CD4-positive, CD25-positive, alpha-beta regulatory T cell (primary cell): ENCODE results near the gene SLC13A3. TPM values are rescaled to one million over a fixed set of nuclear protein-coding genes. Genes with fewer than 3 reads are reported as not detected.

ENCODE experiments used
- ATAC-seq, 2 donors: fragments of 150-1000 bp; cut with Tn5 transposase; one replicate each; pipeline ENCODE4 v1.10.0; 2021; ENCODE audit warnings: low read depth in 2 of 2, moderate number of reproducible peaks in 2 of 2, moderate library complexity in 1 of 2
- DNase-seq, 3 donors: peaks; one replicate each; pipeline versions ENCODE4 v3.0.0 to v3.0.0-alpha.2; 2012 to 2022; ENCODE audit warnings: mixed read lengths in 1 of 3
- H3K27ac ChIP-seq: one replicate; pipeline ENCODE4 v1.7.0; 2013; ENCODE audit warnings: mild to moderate bottlenecking, low read length; ENCODE audit not compliant: insufficient read depth, poor library complexity, severe bottlenecking
- H3K27me3 ChIP-seq: one replicate; pipeline ENCODE4 v1.7.0; 2013; ENCODE audit warnings: low read length; ENCODE audit not compliant: control insufficient read depth, insufficient read depth
- H3K36me3 ChIP-seq: one replicate; pipeline ENCODE4 v1.7.0; 2013; ENCODE audit warnings: mild to moderate bottlenecking, low read length, moderate library complexity; ENCODE audit not compliant: control insufficient read depth, insufficient read depth
- H3K4me1 ChIP-seq: 2 replicates; pipeline ENCODE4 v1.7.0; 2013; ENCODE audit warnings: mild to moderate bottlenecking, low read length; ENCODE audit not compliant: insufficient read depth, control insufficient read depth, poor library complexity, severe bottlenecking
- H3K4me3 ChIP-seq: one replicate; pipeline ENCODE4 v1.7.0; 2013; ENCODE audit warnings: low read depth, mild to moderate bottlenecking, low read length, moderate library complexity
- H3K9me3 ChIP-seq, 2 experiments: 1 replicate in 1 of 2; 2 replicates in 1 of 2; pipeline ENCODE4 v1.7.0; 2013; ENCODE audit warnings: low read length in 2 of 2, mild to moderate bottlenecking in 1 of 2, moderate library complexity in 1 of 2; ENCODE audit not compliant: control insufficient read depth in 2 of 2
- H3K27ac Mint-ChIP-seq, 3 donors: one replicate each; pipeline ENCODE4 v1.8.0; 2020 to 2022; ENCODE audit warnings: mild to moderate bottlenecking in 3 of 3, mixed read lengths in 3 of 3, moderate library complexity in 2 of 3
- H3K27me3 Mint-ChIP-seq: one replicate; pipeline ENCODE4 v1.8.0; 2022; ENCODE audit warnings: mild to moderate bottlenecking, mixed read lengths
- H3K36me3 Mint-ChIP-seq: one replicate; pipeline ENCODE4 v1.8.0; 2020; ENCODE audit warnings: mixed read lengths
- H3K4me1 Mint-ChIP-seq, 4 donors: one replicate each; pipeline ENCODE4 v1.8.0; 2020 to 2022; ENCODE audit warnings: mixed read lengths in 4 of 4, mild to moderate bottlenecking in 1 of 4
- H3K4me3 Mint-ChIP-seq, 4 donors: one replicate each; pipeline ENCODE4 v1.8.0; 2020 to 2022; ENCODE audit warnings: mild to moderate bottlenecking in 4 of 4, mixed read lengths in 4 of 4, moderate library complexity in 3 of 4
- H3K9me3 Mint-ChIP-seq, 7 donors: one replicate each; pipeline ENCODE4 v1.8.0; 2020 to 2022; ENCODE audit warnings: mixed read lengths in 7 of 7, mild to moderate bottlenecking in 3 of 7, moderate library complexity in 2 of 7
- polyA plus RNA-seq, 4 donors: library from polyadenylated mRNA; unstranded; fragments of 300-500 nt; fragmentation: Illumina TruSeq; gene quantifications; one replicate each; pipeline ENCODE4 v1.2.3, GENCODE V29; 2021
- total RNA-seq: library from RNA; stranded (reverse); gene quantifications from one replicate; pipeline ENCODE4 v1.2.3, GENCODE V29; 2022

The SLC13A3 gene
- total and polyA plus RNA-seq, 5 donors from 2014 or later, result 0.67 TPM; not detected in 4

DNA sequence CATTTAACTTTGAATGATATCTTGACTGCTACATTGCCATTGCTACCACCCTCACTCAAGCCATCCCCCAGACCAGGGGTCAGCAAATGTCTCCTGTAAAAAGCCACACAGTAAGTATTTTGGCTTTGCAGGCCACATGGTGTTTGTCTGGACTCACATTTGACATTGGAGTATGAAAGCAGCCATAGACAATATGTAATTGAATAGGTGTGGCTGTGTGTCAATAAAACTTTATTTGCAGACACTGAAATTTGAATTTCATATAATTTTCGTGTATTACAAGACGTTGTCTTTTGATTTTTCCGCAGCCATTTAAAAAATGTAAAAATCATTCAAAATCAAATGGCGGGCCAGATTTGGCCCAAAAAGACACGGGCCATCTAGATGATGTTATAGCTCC, 64.5 kb downstream of the SLC13A3 start:
- Histone ChIP-seq H3K36me3 (no peaks in the 10 kb centered on the region), H3K4me3 (no peak overlapping the region), H3K27me3 (no peaks in the 10 kb centered on the region), H3K27ac (no peak overlapping the region), H3K9me3 (no peaks in the 10 kb centered on the region), H3K4me1 (no peaks in the 10 kb centered on the region)
- DNase-seq, result no peak
- Mint-ChIP-seq H3K27me3 (peaks cover 10% of the 10 kb centered on the region), H3K4me1 (peaks cover 0 to 4% (median 0%) of the 10 kb centered on the region in 4 donors), H3K27ac (no peak overlapping the region), H3K4me3 (no peak overlapping the region), H3K9me3 (no peaks in the 10 kb centered on the region), H3K36me3 (no peaks in the 10 kb centered on the region)
- no peak for ATAC-seq

DNA sequence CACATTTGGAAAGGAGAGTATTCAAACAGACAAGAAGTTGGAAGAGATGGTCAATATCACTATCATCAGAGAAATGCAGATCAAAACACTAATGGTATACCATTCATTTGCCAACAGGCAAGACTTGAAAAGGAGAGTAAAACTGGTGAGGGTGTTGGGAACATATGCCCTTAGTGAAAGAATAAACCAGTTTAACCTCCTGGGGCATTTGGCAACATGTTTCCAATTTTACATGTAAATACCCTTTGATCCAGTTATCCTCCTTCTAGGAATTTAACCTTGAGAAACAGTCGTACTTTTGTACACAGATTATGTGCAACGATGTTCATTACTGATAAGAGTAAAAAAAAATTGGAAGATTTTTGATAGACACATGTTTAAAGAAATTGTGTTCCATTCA, 66.8 kb downstream of the SLC13A3 start:
- Mint-ChIP-seq H3K4me1 (peaks cover 0 to 4% (median 0%) of the 10 kb centered on the region in 4 donors), H3K4me3 (no peak overlapping the region), H3K27ac (no peak overlapping the region), H3K27me3 (peaks cover 16% of the 10 kb centered on the region), H3K36me3 (no peaks in the 10 kb centered on the region), H3K9me3 (no peaks in the 10 kb centered on the region)
- no peak for ATAC-seq
- Histone ChIP-seq H3K4me3 (no peak overlapping the region), H3K36me3 (no peaks in the 10 kb centered on the region), H3K27ac (no peak overlapping the region), H3K4me1 (no peaks in the 10 kb centered on the region), H3K9me3 (no peaks in the 10 kb centered on the region), H3K27me3 (no peaks in the 10 kb centered on the region)
- DNase-seq, result no peak

DNA sequence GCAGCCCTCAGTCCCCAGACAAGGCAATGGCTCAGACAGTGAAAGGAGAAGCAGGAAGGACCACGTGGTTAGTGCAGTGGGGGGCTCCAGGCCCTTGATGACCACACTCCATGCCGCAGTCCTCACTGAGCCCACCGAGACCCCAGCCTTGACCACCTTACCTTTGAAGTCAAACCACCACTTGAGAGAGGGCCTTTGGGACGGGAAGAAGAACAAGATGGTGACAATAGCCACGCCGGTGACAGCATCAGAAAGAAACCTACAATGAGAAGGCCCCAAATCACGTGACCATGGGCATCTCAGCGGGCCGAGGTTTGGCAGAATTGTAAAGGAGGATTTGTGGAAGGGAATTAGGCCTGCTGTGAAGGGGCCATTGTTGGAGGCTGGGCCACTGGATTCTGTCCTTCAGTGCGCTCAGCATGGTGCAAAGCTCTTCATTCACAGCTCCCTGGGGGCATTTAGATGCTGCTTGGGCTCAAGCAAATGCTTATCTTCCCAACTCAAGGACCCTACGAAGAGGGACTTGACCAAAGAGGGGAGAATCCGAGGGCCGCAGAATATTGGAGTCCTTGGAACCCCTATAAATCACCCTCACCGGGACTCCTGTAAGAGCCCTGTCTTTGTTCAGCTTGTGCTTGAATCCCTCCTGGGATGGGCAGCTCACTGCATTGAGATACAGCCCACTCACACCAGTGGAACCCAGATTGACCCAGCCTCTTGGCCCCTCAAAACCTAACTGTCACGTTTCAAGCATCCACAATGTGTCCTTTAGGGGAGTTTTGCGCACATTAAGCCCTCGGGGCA, 67.6 kb downstream of the SLC13A3 start:
- Histone ChIP-seq H3K4me1 (no peaks in the 10 kb centered on the region), H3K4me3 (no peak overlapping the region), H3K27me3 (no peaks in the 10 kb centered on the region), H3K9me3 (no peaks in the 10 kb centered on the region), H3K27ac (no peak overlapping the region), H3K36me3 (no peaks in the 10 kb centered on the region)
- no peaks in the 10 kb centered on the region for H3K36me3 Mint-ChIP-seq
- ATAC-seq, result no peak
- no peak for DNase-seq
- H3K27ac Mint-ChIP-seq, result no peak overlapping the region
- H3K4me3 Mint-ChIP-seq, result no peak overlapping the region
- H3K9me3 Mint-ChIP-seq, result no peaks in the 10 kb centered on the region
- no peaks in the 10 kb centered on the region for H3K4me1 Mint-ChIP-seq
- H3K27me3 Mint-ChIP-seq, result peaks cover 16% of the 10 kb centered on the region

DNA sequence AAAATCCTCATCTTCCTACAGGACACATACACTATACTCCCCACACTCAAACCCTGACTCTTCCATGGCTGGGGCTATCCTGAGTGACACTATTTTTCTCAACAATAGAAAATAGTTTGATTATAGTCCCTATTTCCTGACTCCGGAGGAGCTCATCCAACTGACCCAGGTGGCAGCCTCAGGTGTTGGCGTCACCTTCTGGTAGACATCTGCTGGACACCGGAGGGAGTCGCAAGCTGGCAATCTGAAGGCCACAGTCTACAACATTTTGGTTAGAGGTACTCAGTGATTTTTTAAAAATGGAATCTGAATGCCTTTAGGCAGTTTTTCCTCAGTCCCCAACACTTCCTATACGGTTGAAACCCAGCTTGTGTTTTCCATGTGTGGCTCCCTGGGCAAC, 68.6 kb downstream of the SLC13A3 start:
- H3K9me3 Mint-ChIP-seq, result no peaks in the 10 kb centered on the region
- H3K4me1 ChIP-seq, result no peaks in the 10 kb centered on the region
- no peak overlapping the region for H3K27ac Mint-ChIP-seq
- peaks cover 16% of the 10 kb centered on the region for H3K27me3 Mint-ChIP-seq
- no peak overlapping the region for H3K4me3 Mint-ChIP-seq
- H3K4me1 Mint-ChIP-seq, result no peaks in the 10 kb centered on the region
- H3K27ac ChIP-seq, result no peak overlapping the region
- H3K36me3 Mint-ChIP-seq, result no peaks in the 10 kb centered on the region
- H3K36me3 ChIP-seq, result no peaks in the 10 kb centered on the region
- no peaks in the 10 kb centered on the region for H3K27me3 ChIP-seq
- no peak overlapping the region for H3K4me3 ChIP-seq
- ATAC-seq (no peak), DNase-seq (no peak)
- no peaks in the 10 kb centered on the region for H3K9me3 ChIP-seq

DNA sequence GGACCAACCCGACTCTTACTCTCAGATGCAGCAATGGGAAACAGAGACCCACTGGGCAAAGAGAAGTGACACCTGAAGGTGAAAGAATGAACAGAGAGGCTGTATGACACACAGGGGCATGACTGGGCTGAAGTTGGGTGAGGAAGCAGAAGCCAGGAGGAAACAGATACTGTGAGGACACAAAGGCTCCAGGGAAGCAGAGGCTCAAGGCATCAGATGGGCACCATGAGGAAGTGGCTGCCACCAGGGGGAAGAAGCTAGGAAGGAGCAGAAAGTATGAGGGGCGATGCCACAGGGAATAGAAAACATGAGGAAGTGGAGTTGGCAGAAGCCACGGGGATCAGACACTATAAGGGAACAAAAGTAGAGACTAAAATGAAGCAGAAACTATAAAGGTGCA, 69.9 kb downstream of the SLC13A3 start:
- H3K4me1 ChIP-seq, result no peaks in the 10 kb centered on the region
- no peaks in the 10 kb centered on the region for H3K9me3 ChIP-seq
- H3K36me3 ChIP-seq, result no peaks in the 10 kb centered on the region
- H3K27me3 ChIP-seq, result no peaks in the 10 kb centered on the region
- no peak overlapping the region for H3K27ac ChIP-seq
- no peak for DNase-seq
- no peaks in the 10 kb centered on the region for H3K4me1 Mint-ChIP-seq
- no peaks in the 10 kb centered on the region for H3K9me3 Mint-ChIP-seq
- H3K4me3 ChIP-seq, result no peak overlapping the region
- H3K27me3 Mint-ChIP-seq, result peaks cover 16% of the 10 kb centered on the region
- H3K4me3 Mint-ChIP-seq, result no peak overlapping the region
- H3K27ac Mint-ChIP-seq, result no peak overlapping the region
- no peaks in the 10 kb centered on the region for H3K36me3 Mint-ChIP-seq
- ATAC-seq, result no peak

DNA sequence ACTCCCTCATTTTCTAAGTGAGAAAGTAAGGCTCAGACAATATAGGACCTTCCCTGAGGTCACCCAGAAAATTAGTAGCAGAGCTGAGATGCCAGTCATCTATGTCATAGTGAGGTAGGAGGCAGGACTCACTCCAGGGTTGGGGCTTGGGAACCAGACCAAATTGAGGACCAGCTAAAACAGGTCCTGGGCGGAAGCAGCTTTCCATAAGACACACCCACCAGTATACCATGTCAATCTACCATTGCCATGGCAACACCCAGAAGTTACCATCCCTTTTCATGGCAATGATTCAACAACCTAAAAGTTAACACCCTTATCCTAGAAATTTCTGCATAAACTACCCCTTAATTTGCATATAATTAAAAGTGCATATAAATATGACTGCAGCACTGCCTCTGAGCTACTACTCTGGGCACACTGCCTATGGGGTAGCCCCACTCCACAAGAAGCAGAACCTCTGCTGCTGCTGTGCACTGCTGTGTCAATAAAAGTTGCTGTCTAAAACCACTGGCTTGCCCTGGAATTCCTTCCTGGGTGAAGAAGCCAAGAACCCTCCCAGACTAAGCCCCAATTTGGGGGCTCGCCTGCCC, 70.5 kb downstream of the SLC13A3 start:
- no peaks in the 10 kb centered on the region for H3K36me3 Mint-ChIP-seq
- peaks cover 18% of the 10 kb centered on the region for H3K27me3 Mint-ChIP-seq
- no peaks in the 10 kb centered on the region for H3K4me1 ChIP-seq
- no peak overlapping the region for H3K27ac Mint-ChIP-seq
- H3K4me3 ChIP-seq, result no peak overlapping the region
- H3K9me3 Mint-ChIP-seq, result no peaks in the 10 kb centered on the region
- H3K27me3 ChIP-seq, result no peaks in the 10 kb centered on the region
- H3K36me3 ChIP-seq, result no peaks in the 10 kb centered on the region
- DNase-seq (no peak), ATAC-seq (no peak)
- no peak overlapping the region for H3K27ac ChIP-seq
- H3K4me1 Mint-ChIP-seq, result no peaks in the 10 kb centered on the region
- no peak overlapping the region for H3K4me3 Mint-ChIP-seq
- H3K9me3 ChIP-seq, result no peaks in the 10 kb centered on the region

DNA sequence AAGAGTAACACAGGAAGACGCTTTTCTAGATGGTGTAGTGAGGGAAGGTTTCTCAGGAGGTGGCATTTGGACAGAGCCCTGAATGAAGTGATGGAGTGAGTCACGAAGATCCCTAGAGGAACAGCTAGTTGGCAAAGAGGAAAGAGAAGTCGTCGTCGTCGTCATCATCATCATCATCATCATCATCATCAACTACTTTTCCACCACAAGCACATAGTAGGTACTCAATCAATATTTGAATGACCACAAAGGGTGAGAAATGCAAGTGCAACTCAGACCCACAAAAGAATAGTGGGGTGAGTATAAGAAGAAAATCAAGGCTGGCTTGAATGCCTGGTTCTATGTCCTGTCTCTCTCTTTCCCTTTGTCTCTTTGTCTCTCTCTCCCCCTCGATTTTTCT, 72.5 kb downstream of the SLC13A3 start:
- no peaks in the 10 kb centered on the region for H3K36me3 ChIP-seq
- H3K4me3 Mint-ChIP-seq, result no peak overlapping the region
- ATAC-seq, result no peak
- no peaks in the 10 kb centered on the region for H3K27me3 ChIP-seq
- DNase-seq, result no peak
- peaks cover 16% of the 10 kb centered on the region for H3K27me3 Mint-ChIP-seq
- H3K9me3 Mint-ChIP-seq, result no peaks in the 10 kb centered on the region
- H3K4me1 Mint-ChIP-seq, result no peaks in the 10 kb centered on the region
- no peak overlapping the region for H3K4me3 ChIP-seq
- no peaks in the 10 kb centered on the region for H3K36me3 Mint-ChIP-seq
- no peak overlapping the region for H3K27ac Mint-ChIP-seq
- H3K4me1 ChIP-seq, result no peaks in the 10 kb centered on the region
- no peaks in the 10 kb centered on the region for H3K9me3 ChIP-seq
- H3K27ac ChIP-seq, result no peak overlapping the region
